ENCODE results near the gene PHACTR1.

DNA sequence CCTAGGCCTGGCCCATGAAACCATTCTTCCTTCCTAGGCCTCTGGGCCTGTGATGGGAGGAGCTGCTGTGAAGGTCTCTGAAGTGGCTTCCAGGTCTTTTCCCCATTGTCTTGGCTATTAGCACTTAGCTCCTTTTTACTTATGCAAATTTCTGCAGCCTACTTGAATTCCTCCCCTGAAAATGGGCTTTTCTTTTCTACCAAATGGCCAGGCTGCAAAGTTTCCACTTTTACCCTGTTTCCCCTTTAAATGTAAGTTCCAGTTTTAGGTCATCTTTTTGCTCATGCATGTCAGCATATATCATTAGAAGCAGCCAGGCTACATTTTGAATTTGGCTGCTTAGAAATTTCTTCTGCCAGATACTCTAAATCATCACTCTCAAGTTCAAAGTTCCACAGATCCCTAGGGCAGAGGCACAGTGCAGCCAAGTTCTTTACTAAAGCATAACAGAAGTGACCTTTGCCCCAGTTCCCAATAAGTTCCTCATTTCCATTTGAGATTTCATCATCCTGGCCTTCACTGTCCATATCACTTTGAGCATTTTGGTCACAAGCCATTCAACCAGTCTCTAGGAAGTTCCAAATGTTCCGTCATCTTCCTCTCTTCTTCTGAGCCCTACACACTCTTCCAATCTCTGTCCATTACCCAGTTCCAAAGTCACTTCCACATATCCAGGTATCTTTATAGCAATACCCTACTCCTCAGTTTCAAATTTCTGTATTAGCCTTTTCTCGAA, 539.9 kb downstream of the PHACTR1 start:
- TF ChIP-seq, protein P1, sequence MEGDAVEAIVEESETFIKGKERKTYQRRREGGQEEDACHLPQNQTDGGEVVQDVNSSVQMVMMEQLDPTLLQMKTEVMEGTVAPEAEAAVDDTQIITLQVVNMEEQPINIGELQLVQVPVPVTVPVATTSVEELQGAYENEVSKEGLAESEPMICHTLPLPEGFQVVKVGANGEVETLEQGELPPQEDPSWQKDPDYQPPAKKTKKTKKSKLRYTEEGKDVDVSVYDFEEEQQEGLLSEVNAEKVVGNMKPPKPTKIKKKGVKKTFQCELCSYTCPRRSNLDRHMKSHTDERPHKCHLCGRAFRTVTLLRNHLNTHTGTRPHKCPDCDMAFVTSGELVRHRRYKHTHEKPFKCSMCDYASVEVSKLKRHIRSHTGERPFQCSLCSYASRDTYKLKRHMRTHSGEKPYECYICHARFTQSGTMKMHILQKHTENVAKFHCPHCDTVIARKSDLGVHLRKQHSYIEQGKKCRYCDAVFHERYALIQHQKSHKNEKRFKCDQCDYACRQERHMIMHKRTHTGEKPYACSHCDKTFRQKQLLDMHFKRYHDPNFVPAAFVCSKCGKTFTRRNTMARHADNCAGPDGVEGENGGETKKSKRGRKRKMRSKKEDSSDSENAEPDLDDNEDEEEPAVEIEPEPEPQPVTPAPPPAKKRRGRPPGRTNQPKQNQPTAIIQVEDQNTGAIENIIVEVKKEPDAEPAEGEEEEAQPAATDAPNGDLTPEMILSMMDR (conservative IDR thresholded peaks at IDR 0.05 in 1 of 2, IDR thresholded peaks at IDR 0.05 in 1 of 2; ENCODE audit: low read depth in 1 of 2, low read length in 2 of 2) = no peak
- no peak for TF ChIP-seq EZH2 (IDR thresholded peaks at IDR 0.05; ENCODE audit: low read length, missing control alignments)

Data from fibroblast of lung (primary cell).